HG03571 (cell line): ENCODE results near the gene RITA1.

Source experiments
- ATAC-seq: cut with Tn5 transposase; IDR thresholded peaks from one replicate; pipeline ENCODE4 v1.9.1; 2021; ENCODE audit not compliant: unreplicated experiment

The RITA1 gene

DNA sequence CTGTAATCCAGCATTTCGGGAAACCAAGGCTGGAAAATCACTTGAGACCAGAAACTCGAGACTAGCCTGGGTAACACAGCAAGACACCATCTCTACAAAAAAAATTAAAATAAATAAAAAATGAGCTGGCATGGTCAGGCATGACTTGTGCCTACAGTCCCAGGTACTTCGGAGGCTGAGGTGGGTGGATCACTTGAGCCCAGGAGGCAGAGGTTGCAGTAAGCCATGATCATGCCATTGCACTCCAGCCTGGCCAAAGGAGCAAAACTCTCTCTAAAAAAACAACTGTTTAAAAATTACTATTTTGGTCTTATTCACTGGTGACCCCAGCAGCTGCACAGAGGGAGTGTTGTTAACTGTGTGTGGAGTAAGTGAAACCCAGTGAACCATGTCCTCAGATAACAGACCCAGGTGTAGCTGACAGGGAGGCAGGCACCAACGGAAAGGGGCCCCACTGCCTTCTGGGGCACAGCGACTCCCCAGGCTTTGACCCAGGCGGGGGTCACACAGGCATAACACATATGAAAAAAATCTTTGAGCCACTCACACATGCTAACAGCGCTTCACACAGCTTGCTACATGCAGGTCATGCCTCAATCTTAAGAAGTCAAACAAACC, 12.3 kb upstream of the RITA1 start:
- no peak for ATAC-seq

DNA sequence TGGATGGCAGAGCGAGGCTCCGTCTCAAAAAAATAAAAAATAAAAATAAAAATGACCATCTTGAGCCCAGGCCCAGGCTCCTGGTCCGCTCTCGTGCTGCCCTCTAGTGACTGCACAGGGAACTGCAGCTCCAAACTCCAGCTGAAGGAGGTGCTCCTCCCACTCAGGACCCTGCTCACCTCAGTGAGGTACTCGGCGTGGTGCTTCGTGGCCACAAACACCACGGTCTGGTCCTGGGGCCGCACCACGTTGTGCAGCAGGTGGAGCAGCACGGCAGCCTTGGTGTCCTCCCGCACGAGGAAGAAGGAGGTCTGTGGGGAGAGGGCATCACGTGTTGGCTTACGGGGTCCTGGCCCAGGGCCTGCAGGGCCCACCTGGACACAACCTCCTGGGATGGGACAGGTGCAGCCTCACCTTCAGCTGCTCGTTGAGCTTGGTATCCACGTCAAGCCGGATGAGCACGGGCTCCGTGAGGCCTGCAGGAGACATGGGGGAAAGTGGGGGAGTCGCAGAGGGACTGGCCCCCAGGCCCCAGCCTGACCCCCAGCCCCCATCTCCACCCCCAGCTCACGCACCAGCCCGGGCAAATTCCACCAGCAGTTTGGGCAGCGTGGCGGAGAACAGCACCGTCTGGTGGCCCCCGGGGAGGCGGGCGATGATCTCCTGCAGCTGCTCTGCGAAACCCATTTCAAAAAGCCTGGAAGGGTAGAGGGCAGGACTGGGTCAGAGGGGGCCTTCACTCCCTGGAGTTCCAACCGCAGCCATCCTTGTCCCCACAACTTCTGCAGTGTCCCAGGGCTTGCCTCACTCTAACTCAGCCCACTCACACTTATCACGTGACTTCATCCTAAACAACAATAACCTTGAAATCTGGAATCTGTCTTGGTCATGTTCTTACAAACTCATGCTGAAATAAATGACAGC, 10.8 kb upstream of the RITA1 start:
- peak; percentile 44 for ATAC-seq

DNA sequence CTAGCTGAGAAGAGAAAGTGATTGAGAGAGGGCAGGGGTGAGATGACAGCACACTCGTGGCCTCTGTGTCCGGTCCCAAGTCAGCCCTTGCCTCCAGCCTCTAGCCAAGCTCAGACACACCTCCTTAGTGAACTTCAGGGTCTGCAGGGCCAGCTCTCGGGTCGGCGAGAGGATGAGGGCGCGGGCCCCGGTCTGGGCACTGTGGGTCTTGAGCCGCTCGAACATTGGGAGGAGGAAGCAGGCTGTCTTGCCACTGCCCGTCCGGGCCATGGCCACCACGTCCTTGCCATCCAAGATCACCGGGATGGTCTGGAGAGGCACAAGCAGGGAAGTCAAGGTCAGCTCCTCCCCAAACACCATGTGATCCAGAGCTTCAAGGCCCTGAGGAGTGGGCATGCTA, 6.5 kb upstream of the RITA1 start:
- ATAC-seq, result no peak

DNA sequence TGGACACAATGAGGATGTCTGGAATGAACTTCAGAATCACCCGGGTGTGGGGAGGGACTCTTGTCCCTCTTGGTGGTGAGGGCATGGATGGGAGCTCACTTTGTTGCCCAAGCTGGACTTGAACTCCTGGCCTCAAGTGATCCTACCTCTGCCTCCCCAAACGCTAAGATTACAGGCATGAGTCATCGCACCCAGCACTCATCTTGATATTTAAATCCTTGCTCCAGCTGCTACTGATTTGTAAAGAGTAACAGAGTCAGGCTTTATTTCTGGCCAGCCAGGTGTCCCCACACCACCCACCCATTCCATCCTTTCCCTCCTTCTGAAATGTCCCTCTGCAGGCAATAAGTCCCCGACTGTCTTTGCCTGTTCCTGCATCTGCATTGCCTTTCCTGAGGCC, 5.2 kb upstream of the RITA1 start:
- ATAC-seq, result no peak

DNA sequence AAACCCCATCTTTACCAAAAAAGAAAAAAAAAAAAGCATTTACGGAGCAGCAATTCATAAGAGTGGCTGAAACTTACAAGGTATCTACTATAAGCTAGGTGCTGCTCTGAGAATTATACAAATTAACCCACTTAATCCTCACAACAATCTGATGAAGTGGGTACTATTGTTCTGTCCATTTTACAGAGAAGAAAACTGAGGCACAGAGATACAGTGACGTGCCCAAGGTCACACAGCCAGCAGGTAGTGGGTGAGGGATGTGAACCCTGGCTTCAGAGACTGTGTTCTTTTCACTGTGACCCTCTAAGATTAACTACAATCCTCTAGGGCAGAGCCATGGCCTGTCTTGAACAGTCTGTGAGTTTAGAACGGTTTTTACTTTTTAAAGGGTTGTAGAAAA, 3.5 kb upstream of the RITA1 start:
- no peak for ATAC-seq

DNA sequence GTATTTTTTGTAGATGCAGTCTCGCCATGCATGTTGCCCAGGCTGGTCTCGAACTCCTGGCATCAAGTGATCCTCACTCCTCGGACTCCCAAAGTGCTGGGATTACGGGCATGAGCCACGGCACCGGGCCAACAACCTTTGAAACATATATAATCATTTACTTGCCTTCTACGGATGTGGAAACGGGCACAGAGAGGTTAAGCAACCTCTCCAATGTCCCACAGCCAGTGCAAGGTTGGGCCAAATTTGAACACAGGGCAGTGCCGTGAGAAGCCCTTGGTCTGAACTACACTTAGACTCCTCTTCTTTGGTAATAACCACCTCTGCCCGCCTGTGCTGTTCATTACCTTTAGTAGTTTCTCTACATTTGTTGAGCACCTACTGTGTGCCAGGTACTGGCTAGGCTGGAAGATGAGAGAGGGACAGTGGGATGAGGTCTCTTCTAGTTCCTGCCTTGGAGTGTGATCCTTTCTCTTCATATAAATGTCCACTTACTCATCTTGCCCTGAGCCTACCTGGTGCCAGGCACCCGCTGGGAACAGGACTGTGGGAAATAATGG, 2.4 kb upstream of the RITA1 start:
- ATAC-seq, result no peak

DNA sequence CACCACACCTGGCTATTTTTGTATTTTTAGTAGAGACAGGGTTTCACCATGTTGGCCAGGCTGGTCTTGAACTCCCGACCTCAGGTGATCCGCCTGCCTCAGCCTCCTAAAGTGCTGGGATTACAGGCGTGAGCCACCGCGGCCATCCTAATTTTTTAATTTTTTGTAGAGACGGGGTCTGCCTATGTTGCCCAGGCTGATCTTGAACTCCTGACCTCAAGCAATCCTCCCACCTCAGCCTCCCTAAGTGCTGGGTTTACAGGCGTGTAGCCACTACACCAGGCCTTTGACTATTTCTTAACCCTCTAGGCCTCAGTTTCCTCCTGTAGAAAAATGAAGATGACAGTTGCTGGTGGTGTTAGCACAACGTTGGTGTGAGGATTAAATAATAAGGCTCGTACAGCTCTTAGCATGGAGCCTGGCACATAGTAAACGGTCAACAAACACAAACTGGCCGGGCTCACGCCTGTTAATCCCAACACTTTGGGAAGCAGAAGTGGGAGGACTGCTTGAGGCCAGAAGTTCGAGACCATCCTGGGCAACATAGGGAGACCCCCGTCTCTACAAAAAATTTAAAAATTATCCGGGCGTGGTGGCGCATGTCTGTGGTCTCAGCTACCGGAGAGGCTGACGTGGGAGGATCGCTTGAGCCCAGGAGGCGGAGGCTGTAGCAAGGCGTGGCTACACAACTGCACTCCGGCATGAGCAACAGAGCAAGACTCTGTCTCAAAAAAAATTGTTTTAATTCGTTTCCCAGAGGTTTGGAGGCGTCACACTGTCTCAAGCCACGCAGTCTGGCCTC, 1.2 kb upstream of the RITA1 start:
- ATAC-seq, result peak; percentile 51

DNA sequence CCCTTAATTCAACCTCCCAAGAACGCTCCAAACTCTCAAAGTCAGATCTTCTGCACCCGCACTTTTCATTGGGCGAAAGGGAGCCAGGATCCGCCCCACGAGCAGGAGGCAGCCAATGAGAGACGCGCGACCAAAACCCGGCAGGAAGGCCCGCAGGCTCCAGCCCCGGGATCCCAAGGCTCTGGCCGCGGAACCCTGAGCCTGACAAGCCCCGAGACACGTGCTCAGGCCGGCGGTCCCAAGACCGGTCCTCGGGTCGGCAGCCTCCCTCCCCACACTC, 681 bp upstream of the RITA1 start:
- ATAC-seq, result peak; percentile 70

DNA sequence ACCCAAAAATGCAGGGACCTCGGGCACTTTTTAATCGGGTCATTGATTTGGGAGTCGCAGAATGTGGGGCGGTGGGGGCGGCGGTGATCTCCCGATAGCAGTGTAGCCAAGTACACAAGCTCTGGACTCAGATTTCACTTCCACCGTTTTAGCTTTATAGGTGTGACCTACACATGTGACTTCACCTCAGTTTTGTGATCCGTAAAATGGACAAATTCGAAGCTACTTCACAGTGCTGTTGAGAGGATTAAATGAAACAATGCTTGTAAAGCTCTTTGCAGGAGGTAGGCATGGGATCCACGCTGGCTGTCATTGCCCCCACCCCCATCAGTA, 478 bp downstream of the RITA1 start:
- no peak for ATAC-seq

DNA sequence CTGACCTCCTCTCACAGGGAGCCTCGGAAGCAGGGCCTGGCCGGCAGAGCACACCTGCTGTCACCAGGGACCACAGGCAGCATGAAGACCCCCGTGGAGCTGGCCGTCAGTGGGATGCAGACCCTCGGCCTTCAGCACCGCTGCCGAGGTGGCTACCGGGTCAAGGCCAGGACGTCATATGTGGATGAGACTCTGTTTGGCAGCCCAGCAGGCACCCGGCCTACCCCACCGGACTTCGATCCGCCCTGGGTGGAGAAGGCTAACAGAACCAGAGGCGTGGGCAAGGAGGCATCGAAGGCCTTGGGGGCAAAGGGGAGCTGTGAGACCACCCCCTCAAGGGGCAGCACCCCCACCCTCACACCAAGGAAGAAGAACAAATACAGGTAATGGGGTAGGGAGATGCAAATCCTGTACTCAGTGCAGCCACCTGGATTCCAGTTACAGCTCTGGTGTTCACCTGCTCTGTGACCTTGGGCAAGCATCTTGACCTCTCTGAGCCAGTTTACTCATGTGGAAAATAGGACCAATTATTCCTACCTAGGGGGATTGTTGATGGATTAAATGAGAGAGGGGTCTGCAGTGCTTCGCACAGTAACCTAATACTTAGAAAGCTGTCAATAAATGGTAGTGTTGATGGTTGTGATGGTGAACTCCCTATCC, 1.3 kb downstream of the RITA1 start:
- ATAC-seq, result no peak

DNA sequence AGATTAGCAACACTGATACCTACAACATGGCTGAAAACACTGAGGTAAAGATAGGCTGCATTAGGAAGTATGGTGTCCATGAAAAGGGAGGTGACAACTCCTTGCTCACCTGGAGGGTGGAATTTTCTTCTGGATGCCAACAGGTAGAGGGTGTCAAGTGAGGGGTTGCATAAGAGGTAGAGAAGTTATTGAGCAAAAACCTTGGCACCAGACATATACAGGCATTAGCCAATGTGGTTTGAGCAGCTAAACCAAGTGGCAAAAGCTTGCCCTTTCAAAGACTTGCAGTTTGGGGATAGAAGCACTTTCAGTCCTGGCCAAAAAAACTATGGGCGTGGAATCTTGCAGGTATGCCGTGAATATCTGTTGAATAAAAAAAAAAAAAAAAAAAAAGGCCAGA, 3.8 kb downstream of the RITA1 start:
- no peak for ATAC-seq

DNA sequence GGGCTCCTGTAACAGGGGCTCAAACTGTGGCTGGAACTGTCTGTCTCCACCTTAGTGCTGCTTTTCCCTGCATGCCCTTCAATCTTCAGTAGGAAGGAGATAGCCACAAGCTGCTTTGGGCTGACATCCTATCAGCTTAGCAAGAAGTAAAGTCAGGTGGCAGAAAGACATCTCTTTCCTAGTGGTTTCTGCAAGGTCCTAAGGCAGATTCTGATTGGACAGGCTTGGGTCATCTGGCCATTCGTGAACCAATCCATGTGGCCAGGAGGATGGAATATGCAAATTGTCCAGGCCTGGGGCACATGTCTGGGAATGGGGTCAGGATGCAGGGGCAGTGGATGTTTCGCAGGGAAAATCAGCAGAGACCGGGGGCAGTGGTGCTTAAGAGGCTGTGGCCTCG, 5.2 kb downstream of the RITA1 start:
- no peak for ATAC-seq

DNA sequence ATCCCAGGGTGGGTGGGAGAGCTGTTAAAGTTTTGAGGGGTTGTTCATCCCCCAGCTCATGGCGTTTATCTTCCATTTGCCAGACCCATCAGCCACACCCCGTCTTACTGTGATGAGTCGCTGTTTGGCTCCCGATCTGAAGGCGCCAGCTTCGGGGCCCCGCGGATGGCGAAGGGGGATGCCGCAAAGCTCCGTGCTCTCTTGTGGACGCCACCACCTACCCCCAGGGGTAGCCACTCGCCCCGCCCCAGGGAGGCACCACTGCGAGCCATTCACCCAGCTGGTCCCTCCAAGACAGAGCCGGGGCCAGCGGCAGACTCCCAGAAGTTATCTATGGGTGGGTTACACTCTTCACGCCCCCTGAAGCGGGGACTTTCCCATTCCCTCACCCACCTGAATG, 5.7 kb downstream of the RITA1 start:
- ATAC-seq, result no peak

DNA sequence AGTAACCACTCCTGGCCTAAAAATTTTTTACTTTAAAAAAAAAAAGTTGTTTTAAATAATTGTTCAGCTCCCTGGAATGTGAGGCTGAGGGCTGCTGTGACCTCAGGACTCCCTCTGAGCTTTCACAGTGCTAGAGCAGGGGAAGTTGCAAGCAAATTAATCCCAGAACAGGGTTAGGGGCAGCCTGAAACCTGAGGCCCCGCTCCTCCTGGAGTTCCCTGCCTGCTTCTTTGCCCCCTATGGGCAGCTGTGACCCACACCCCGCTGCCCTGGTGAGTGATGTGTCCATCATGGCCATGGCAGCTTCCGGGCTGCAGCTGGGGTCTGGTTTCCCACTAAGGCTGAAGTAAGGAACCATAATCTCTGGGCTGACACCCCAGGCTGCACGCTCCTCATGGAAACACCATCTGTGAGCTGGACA, 9.5 kb downstream of the RITA1 start:
- no peak for ATAC-seq

DNA sequence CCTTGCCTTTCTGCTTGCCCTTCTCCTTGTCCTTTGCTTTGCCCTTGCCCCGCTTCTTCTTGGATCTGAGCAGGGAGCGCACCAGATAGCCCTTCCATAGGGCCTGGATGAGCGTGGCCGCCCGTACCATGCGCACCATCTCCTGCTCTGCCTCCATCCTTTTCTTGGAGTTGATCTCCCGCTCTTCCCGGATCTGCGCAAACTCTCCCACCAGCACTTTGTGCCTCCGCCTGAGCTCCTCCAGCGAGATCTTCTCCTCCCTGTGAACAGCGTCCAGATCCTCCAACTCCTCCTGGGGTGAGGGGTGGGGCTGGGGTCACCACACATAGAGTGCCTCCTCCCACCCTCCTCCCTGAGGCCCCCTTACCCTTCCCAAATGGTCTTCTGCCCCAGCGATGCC, 10.1 kb downstream of the RITA1 start:
- ATAC-seq, result no peak

DNA sequence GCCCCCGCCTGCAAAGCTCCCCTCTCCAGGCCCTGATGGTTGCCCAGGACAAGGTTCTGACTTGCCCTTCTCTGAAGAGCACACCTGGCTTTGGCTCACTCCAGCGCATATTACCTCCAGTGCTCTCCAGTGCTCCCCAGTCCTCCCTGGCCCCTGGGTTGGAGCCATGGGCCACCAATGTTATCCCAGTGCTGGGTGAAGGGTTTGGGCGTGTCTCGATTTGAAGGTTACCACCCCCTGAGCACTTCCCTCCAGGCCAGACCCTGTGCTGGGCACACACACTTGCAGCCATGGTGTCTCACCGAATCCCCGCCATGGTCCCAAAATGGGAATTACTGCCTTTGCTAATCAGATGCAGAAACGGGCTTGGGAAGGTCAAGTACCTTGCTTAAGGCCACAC, 11.1 kb downstream of the RITA1 start:
- ATAC-seq, result no peak

DNA sequence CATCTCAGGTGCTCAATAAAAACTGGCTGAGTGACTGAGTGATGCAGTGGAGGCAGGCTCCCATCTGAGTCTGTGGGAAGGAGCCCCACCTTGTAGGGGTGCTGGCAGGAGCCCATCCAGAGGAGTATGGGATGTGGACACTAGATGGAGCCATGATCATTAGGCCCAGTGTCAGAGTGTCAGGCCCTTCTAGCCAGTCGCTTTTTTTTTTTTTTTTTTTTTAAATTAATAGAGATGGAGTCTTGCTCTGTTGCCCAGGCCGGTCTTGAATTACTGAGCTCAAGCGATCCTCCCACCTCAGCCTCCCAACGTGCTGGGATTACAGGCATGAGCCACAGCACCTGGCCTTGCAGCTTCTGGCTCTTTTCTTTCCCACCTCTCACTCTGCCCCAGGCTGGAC, 11.5 kb downstream of the RITA1 start:
- peak; percentile 82 for ATAC-seq

DNA sequence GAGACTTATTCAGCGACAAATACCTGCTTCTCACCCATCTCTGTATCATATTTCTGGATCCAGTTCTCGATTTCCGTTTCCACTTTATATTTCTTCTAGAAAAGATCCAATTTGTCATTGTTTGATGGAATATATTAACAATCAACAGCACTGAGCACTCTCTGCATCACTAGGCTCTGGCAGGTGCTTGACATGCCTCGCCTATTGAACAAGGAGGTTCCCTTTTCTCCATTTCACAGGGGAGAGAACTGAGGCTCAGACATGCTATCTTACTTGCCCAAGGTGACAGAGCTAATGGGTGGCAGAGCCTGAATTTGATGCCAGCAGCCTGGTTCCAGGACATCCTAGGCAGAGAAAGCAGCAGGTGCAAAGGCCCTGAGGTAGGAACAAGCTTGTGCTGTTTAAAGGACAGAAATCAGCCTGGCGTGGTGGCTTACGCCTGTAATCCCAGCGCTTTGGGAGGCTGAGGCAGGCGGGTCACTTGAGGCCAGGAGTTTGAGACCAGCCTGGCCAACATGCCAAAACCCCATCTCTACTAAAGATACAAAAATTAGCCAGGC, 12.1 kb downstream of the RITA1 start:
- no peak for ATAC-seq

DNA sequence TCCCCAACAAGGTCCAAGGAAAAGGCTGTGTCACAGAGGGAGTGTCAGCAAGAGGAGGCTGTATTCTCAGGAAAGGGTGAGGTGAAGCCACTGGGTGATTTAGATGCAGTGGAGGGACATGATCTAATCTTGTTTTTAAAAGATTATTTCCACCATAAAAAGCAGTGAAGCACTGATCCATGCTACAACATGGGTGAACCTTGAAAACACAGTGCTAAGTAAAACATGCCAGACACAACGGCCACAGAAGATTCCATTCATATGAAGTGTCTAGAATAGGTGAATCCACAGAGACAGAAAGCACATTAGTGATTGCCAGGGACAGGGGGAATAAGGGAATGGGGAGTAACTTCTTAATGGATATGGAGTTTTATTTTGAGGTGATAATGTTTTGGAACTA, 12.8 kb downstream of the RITA1 start:
- ATAC-seq, result no peak

DNA sequence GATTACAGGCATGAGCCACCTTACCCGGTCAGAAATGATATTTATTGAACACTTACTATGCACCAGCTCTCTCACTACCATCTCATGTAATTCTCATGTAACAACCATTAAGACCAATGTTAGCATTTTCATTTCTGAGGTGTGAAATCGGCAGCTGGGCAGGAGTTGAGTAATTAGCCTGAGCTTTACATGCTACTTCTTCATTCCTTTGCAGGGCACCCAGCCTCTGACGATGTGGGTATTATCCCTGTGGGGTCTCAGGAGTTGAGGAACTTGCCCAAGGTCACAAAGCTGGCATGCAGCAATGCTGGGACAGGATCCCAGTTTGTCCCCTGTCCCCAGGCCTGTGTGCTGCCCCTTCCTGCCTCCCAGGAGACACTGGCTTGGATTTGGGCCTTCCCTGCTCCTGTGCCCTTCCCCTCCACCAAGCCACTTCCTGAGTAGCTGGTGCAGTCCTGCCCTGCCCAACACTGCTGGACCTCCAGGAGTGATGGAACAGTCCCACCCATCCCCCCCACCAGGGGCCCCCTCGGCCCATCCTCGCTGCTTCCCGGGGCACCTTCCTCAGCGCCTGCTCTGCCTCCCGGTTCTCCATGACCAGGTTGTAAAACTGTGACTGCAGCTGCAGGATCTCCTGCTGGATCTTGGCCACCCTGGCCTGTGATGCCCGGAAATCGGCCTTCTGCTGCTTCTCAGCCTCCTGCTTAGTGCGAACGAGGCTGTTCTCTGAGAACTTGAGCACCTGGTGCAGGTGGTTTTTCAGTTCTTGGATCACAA, 14.7 kb downstream of the RITA1 start:
- no peak for ATAC-seq
